Measurements from ENCODE around the gene SMURF2. TPM values are rescaled to one million over a fixed set of nuclear protein-coding genes. Genes with fewer than 3 reads are reported as not detected.

Gene SMURF2
- total and polyA plus RNA-seq, 8 donors = 41.6 to 67.6 (median 52.7) TPM

DNA sequence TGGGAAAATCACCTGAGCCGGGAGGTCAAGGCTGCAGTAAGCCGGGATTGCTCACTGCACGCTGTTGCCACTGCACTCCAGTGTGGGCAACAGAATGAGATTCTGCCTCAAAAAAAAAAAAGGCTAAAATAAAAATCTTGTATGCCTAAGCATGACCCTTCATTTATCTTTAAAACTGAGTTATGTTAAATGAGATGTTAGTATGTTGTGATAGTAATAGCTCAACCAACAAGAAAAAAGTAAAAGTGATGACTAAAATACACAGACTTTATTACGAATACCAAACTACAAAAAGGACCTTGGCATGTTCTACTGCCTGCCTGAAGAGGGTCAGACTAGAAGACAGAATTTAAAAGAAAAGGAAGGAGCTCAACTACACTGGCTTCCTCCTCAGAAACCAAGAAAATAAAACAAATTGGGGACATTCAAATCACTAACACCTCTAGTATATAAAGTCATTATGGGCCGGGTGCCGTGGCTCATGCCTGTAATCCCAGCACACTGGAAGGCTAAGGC is 4.4 kb downstream of the SMURF2 start:
- Histone ChIP-seq H3K27me3 (no peaks in the 10 kb centered on the region), H3K36me3 (no peaks in the 10 kb centered on the region), H3K27ac (peak overlapping the region; percentile 27 to 40), H3K4me3 (no peak overlapping the region), H3K4me1 (peaks cover 20 to 67% of the 10 kb centered on the region in 2 donors), H3K9me3 (no peaks in the 10 kb centered on the region)
- DNase-seq = no peak
- no peak for ATAC-seq
- TF ChIP-seq, protein P1, sequence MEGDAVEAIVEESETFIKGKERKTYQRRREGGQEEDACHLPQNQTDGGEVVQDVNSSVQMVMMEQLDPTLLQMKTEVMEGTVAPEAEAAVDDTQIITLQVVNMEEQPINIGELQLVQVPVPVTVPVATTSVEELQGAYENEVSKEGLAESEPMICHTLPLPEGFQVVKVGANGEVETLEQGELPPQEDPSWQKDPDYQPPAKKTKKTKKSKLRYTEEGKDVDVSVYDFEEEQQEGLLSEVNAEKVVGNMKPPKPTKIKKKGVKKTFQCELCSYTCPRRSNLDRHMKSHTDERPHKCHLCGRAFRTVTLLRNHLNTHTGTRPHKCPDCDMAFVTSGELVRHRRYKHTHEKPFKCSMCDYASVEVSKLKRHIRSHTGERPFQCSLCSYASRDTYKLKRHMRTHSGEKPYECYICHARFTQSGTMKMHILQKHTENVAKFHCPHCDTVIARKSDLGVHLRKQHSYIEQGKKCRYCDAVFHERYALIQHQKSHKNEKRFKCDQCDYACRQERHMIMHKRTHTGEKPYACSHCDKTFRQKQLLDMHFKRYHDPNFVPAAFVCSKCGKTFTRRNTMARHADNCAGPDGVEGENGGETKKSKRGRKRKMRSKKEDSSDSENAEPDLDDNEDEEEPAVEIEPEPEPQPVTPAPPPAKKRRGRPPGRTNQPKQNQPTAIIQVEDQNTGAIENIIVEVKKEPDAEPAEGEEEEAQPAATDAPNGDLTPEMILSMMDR (IDR thresholded peaks at IDR 0.05) = no peak
- intact Hi-C loops (cut with DNase I) = loop anchor here in 1 of 2 donors (10.0 kb wide), 1 partner anchor 57 kb away; no protein-coding TSS in a partner anchor

DNA sequence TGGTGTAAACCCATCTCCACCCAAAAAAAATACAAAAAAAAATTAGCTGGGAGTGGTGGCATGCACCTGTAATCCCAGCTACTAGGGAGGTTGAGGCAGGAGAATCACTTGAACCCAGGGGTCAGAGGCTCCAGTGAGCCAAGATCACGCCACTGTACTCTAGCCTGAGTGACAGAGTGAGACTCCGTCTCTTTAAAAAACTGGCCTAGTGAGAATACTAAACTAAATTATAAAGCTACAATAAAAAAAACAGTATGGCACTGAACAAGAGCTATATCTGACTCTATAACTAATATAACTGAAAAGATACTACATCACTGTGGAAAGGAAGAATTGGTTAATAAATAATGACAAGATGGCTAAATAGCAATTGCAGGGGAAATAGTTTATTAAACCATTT is 6.4 kb downstream of the SMURF2 start:
- H3K9me3 ChIP-seq = no peaks in the 10 kb centered on the region
- H3K4me3 ChIP-seq = no peak overlapping the region
- no peak overlapping the region for H3K27ac ChIP-seq
- no peak for ATAC-seq
- intact Hi-C loops (cut with DNase I) = loop anchor here in 1 of 2 donors (10.0 kb wide), 1 partner anchor 59 kb away; no protein-coding TSS in a partner anchor
- peaks cover 24 to 82% of the 10 kb centered on the region in 2 donors for H3K4me1 ChIP-seq
- H3K27me3 ChIP-seq = no peaks in the 10 kb centered on the region
- TF ChIP-seq, protein P1 (IDR thresholded peaks at IDR 0.05) = no peak
- no peak for DNase-seq
- H3K36me3 ChIP-seq = no peaks in the 10 kb centered on the region

DNA sequence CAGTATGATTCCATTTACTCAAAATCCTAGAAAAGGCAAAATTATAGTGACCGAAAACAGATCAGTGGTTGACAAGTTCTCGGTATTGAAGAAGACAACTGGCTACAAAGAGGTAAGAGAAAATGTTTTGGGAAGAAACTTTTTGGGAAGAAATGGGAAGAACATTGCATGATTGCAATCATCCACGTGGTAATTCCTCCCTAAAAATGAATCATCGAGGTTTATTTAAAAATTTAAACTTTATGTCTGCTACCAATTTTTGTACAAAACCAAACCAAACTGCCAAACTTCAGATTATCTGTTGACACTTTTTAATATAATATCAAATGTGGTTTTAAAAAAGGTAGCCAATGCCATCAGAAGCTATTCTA is 8.1 kb downstream of the SMURF2 start:
- intact Hi-C loops (cut with DNase I) = loop anchor here in 1 of 2 donors (10.0 kb wide), 1 partner anchor 61 kb away; no protein-coding TSS in a partner anchor
- Histone ChIP-seq H3K9me3 (no peaks in the 10 kb centered on the region), H3K4me1 (peaks cover 24 to 79% of the 10 kb centered on the region in 2 donors), H3K4me3 (no peak overlapping the region), H3K27ac (peak overlapping the region; percentile 31 to 35), H3K27me3 (no peaks in the 10 kb centered on the region), H3K36me3 (no peaks in the 10 kb centered on the region)
- ATAC-seq = no peak
- DNase-seq = no peak
- TF ChIP-seq, protein P1 (IDR thresholded peaks at IDR 0.05) = no peak

DNA sequence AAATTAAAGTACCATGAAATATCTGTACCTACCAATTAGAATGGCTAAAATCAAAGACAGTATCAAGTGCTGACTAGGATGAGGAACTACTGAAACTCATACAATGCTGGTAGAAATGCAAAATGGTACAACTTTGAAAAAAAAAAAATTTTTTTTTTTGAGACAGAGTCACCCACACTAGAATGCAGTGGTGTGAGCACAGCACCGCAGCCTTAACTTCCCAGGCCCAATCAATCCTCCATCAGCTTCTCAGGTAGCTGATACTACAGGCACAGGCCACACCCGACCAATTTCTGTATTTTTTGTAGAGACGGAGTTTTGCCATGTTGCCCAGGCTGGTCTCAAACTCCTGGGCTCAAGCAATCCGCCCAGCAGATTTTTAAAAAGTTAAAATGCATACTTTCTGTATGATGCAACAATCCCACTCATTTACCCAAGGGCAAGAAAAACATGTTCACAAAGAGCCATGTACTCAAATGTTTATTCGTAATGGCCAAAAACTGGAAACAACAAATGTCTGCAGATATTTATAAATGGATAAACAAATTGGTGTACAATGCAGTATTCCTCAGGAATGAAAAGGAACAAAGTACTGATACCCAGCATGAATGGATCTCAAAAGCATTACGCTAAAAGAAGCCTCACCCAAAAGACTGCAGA is 8.7 kb downstream of the SMURF2 start:
- H3K27ac ChIP-seq = peak overlapping the region; percentile 31 to 35
- peaks cover 28 to 79% of the 10 kb centered on the region in 2 donors for H3K4me1 ChIP-seq
- no peaks in the 10 kb centered on the region for H3K9me3 ChIP-seq
- ATAC-seq (peak; percentile 10), DNase-seq (no peak)
- no peaks in the 10 kb centered on the region for H3K36me3 ChIP-seq
- intact Hi-C loops (cut with DNase I) = loop anchor here in 1 of 2 donors (10.0 kb wide), 1 partner anchor 61 kb away; no protein-coding TSS in a partner anchor
- TF ChIP-seq, protein P1 (IDR thresholded peaks at IDR 0.05) = no peak
- H3K27me3 ChIP-seq = no peaks in the 10 kb centered on the region
- no peak overlapping the region for H3K4me3 ChIP-seq

DNA sequence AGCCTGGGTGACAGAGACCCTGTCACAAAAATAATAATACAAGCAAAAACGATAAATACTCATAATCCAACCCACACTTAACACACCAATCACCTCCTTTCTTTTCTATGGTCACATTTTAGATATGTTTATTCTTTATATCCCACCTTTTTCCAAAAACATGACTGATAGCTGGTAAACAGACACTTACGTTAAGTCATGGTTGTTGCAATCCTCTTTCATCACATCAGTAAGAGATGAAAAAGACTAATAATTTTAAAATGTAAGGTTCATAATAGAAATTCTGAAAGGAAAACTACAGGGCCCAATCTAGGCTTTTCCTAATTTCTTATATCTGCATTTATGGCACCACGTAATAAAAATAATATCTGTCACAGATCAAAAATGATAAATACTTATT is 10.2 kb downstream of the SMURF2 start:
- H3K27ac ChIP-seq = no peak overlapping the region
- H3K36me3 ChIP-seq = no peaks in the 10 kb centered on the region
- intact Hi-C loops (cut with DNase I) = loop anchor here in 1 of 2 donors (10.0 kb wide), 1 partner anchor 63 kb away; no protein-coding TSS in a partner anchor
- DNase-seq = no peak
- no peaks in the 10 kb centered on the region for H3K27me3 ChIP-seq
- H3K4me1 ChIP-seq = peaks cover 17 to 69% of the 10 kb centered on the region in 2 donors
- no peak for ATAC-seq
- TF ChIP-seq, protein P1 (IDR thresholded peaks at IDR 0.05) = no peak
- H3K9me3 ChIP-seq = no peaks in the 10 kb centered on the region
- H3K4me3 ChIP-seq = no peak overlapping the region

Data from left lung (tissue), 10 donors.